Mucosa of stomach (tissue), 1 donor: ENCODE results near the gene CNTD1.
"Not testable (repeated sequence)": the region's sequence is repeated elsewhere in the genome, so short reads cannot be mapped to it uniquely, and the experiment has no call there.

Experiments used
- H3K27me3 ChIP-seq: one replicate; pipeline ENCODE4 v1.7.0; 2013; ENCODE audit warnings: mild to moderate bottlenecking, low read length; ENCODE audit not compliant: control insufficient read depth, insufficient read depth
- H3K36me3 ChIP-seq: one replicate; pipeline ENCODE4 v1.7.0; 2013; ENCODE audit warnings: low read length; ENCODE audit not compliant: control insufficient read depth, insufficient read depth
- H3K4me1 ChIP-seq: one replicate; pipeline ENCODE4 v1.7.0; 2013; ENCODE audit warnings: mild to moderate bottlenecking, low read length; ENCODE audit not compliant: control insufficient read depth, insufficient read depth
- H3K4me3 ChIP-seq: one replicate; pipeline ENCODE4 v1.7.0; 2013; ENCODE audit warnings: low read length
- H3K9ac ChIP-seq: one replicate; pipeline ENCODE4 v1.7.0; 2013; ENCODE audit warnings: mild to moderate bottlenecking, low read length, moderate library complexity
- H3K9me3 ChIP-seq: one replicate; pipeline ENCODE4 v1.7.0; 2013; ENCODE audit warnings: mild to moderate bottlenecking, low read length, moderate library complexity; ENCODE audit not compliant: control insufficient read depth
- donor health status: Pancreatic carcinoma.

CNTD1 gene

DNA sequence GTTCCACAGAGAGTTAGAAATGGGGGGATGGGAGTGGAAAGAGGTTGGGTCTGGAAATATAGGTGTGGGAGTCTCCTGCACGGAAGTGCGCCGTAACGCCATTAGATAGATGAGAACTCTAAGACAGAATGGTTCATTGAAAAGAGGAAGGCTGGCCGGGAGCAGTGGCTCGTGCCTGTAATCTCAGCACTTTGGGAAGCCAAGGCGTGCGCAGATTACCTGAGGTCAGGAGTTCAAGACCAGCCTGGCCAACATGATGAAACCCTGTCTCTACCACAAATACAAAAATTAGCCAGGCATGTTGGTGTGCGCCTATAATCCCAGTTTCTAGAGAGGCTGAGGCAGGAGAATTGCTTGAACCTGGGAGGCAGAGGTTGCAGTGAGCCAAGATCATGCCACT, 30.7 kb upstream of the CNTD1 start:
- not testable (repeated sequence) for H3K27me3 ChIP-seq, H3K4me3 ChIP-seq, H3K36me3 ChIP-seq, H3K9ac ChIP-seq, H3K9me3 ChIP-seq
- H3K4me1 ChIP-seq, result peaks cover 16% of the 10 kb centered on the region

DNA sequence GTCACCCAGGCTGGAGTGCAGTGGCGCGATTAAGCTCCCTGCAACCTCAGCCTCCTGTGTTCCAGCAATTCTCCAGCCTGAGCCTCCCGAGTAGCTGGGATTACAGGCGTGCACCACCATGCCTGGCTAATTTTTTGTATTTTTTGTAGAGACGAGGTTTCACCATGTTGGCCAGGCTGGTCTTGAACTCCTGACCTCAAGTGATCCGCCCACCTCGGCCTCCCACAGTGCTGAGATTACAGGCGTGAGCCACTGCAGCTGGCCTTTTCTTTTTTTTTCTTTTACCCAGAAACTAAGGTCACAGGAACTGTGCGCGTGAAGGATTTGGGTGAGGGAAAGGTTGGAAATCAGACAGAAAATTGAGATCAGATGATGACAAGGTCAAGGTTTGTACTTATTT, 28.7 kb upstream of the CNTD1 start:
- H3K27me3 ChIP-seq, H3K4me3 ChIP-seq, H3K9ac ChIP-seq, H3K36me3 ChIP-seq, H3K9me3 ChIP-seq: not testable (repeated sequence)
- peaks cover 19% of the 10 kb centered on the region for H3K4me1 ChIP-seq

DNA sequence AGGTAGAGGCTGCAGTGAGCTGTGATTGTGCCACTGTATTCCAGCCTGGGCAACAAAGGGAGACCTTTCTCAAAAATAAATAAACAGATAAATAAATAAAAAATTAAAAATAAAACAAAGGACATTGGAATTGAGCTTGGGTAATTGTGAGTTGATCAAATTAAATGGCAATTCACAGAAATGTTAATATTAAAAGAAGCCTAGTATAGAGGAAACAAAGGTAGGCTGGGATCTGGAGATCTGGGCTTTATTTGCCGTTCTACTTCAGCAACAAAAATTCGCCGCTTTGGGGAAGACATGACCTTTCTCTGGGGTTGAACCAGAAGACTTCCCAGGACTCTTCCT, 25.7 kb upstream of the CNTD1 start:
- Histone ChIP-seq H3K9ac (peak overlapping the region; percentile 93), H3K4me3 (peak overlapping the region; percentile 86), H3K36me3 (peaks cover 8% of the 10 kb centered on the region), H3K9me3 (no peaks in the 10 kb centered on the region), H3K27me3 (no peaks in the 10 kb centered on the region), H3K4me1 (peaks cover 19% of the 10 kb centered on the region)

DNA sequence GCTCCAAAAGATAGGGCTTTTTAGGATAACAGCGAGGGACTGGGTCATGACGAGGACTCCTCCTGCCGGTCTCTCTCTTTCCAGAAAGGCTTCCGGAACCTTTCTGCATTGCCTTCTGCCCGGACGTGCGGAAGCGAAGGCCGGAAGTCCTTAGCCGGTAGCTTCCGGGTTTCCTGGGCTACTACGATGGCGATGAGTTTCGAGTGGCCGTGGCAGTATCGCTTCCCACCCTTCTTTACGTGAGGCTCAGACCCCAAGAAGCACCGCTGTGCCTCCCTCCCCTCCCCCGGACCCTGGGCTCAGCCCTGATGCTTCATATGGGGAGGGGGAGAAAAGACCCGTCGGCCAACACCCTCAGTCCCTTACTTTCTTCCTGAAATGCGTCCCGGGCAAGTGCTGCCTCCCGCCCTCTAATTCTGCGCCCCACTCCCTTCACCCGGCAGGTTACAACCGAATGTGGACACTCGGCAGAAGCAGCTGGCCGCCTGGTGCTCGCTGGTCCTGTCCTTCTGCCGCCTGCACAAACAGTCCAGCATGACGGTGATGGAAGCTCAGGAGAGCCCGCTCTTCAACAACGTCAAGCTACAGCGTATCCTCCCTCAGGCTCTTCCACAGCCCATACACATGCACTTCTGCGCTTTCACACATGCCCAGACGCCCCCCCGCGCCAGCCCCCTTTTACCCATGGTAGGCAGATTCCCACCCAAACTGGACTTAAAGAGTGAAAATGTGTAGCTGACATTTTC, 25.2 kb upstream of the CNTD1 start, which contains the start of gene VPS25:
TSS of gene VPS25 (plus strand) at position 160 of the 746 bp plus-strand sequence. CDS start at position 187, 27 bp downstream.
- H3K36me3 ChIP-seq, result peaks cover 8% of the 10 kb centered on the region
- peaks cover 19% of the 10 kb centered on the region for H3K4me1 ChIP-seq
- no peaks in the 10 kb centered on the region for H3K9me3 ChIP-seq
- H3K27me3 ChIP-seq, result no peaks in the 10 kb centered on the region
- H3K4me3 ChIP-seq, result peak within 1 kb of the TSS; percentile 86
- peak within 1 kb of the TSS; percentile 93 for H3K9ac ChIP-seq

DNA sequence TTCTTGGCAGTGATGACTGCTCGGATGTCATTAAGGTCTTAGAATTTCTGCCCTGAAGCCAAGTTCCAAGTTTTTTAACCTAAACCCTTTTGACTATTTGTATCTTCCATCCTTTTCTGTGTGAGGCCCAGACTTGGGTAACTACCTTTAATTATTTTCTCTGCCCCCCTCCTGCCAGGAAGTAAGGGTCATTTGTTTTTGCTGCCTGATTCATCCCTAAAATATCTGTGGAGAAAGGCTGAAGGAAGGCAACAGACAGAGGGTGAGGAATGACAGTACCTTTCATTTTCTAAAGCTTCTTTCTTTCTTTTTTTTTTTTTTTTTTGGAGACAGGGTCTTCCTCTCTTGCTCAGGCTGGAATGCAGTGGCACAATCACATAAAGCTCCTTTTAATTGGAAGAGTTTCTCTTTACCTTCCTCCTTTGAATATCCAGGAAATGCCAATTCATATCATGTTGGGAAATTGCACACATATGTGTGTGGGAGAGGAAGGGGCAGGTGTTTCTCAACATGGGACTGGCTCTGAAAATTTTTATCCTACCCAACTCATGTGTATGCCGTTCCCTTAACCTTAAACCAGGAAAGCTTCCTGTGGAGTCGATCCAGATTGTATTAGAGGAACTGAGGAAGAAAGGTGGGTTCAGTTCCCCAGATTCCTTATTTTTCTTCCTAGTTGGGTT, 24.5 kb upstream of the CNTD1 start:
- Histone ChIP-seq H3K9me3 (no peaks in the 10 kb centered on the region), H3K27me3 (no peaks in the 10 kb centered on the region), H3K4me3 (peak overlapping the region; percentile 86), H3K36me3 (peaks cover 8% of the 10 kb centered on the region), H3K4me1 (peaks cover 19% of the 10 kb centered on the region), H3K9ac (peak overlapping the region; percentile 93)

DNA sequence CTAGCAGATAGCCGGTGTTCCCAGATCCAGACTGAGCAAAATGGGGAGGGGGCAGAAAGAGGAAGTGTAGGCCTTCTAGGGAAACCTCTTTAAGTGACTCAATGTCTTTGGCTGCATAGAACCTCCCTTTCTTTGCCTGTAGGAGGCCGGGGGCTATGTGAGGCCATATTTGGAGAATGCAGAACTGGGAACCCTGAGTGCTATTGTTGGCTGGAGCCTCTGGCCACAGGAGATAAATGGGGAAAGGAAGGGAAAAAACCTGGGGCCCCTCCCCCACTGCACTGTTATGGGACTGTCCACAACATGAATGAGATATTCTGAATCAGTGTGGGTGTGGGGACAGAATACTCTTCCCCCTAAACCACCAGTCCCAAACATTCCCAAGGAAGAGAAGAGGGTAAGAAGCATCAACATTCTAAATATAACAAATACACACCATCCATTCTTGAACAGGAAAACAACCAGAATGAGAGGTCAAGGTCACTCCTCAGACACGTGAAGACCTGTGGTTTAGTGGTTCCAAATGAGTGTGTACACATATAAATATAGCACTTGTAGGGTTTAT, 23.0 kb upstream of the CNTD1 start:
- peaks cover 8% of the 10 kb centered on the region for H3K36me3 ChIP-seq

DNA sequence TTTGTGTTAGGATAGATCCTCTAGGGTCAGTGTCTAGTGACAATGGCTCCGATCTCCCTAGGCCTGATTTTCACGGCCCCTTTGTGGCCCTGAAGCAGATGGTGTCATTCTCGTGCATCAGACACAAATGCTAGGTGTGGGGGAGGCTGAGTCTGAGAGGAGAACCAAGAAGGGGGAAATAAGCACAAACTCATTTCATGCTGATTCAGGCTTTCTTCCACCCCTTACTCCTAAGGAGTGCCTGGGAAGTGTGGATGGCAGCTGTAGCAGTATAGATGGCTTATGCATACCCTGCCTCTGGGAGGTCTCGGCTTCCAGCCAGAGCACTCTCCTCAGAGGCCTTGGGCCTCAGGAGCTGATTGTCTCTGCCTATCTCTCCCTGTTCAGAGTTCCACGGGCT, 20.1 kb upstream of the CNTD1 start:
- H3K4me1 ChIP-seq, result peaks cover 31% of the 10 kb centered on the region
- H3K4me3 ChIP-seq, result no peak overlapping the region
- no peaks in the 10 kb centered on the region for H3K9me3 ChIP-seq
- peaks cover 8% of the 10 kb centered on the region for H3K36me3 ChIP-seq
- peaks cover 34% of the 10 kb centered on the region for H3K27me3 ChIP-seq
- H3K9ac ChIP-seq, result no peak overlapping the region

More for the DNA sequence above, 23.0 kb upstream of the CNTD1 start:
- Histone ChIP-seq H3K4me1 (peaks cover 31% of the 10 kb centered on the region), H3K9me3 (no peaks in the 10 kb centered on the region), H3K4me3 (no peak overlapping the region), H3K27me3 (peaks cover 5% of the 10 kb centered on the region), H3K9ac (no peak overlapping the region)

DNA sequence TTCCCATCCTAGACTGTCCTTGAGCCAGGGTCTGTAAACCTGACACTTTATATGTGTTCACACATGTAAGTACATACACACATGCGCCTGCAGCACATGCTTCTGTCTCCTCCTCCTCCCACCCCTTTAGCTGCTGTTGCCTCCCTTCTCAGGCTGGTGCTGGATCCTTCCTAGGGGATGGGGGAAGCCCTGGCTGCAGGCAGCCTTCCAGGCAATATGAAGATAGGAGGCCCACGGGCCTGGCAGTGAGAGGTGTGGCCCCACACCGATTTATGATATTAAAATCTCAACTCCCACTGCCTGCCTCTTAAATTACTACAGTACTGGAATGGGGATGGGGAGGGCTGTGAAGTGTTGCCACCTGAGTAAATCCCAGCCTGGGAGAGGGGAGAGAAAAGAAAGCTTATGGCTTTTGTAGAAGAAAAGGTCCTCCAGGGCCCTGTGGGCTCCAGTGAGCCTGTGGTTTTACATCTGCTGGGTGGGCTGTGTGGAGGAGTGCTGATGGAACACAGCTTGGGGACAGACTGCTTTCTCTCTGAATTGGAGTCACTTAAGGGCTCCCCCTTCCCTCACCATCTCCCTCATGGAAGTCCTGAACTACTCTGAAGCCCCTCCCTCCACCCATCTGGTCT, 19.2 kb upstream of the CNTD1 start:
- Histone ChIP-seq H3K4me3 (no peak overlapping the region), H3K27me3 (peaks cover 42% of the 10 kb centered on the region), H3K4me1 (peaks cover 24% of the 10 kb centered on the region), H3K9me3 (no peaks in the 10 kb centered on the region), H3K36me3 (peaks cover 8% of the 10 kb centered on the region), H3K9ac (peak overlapping the region; percentile 43)

DNA sequence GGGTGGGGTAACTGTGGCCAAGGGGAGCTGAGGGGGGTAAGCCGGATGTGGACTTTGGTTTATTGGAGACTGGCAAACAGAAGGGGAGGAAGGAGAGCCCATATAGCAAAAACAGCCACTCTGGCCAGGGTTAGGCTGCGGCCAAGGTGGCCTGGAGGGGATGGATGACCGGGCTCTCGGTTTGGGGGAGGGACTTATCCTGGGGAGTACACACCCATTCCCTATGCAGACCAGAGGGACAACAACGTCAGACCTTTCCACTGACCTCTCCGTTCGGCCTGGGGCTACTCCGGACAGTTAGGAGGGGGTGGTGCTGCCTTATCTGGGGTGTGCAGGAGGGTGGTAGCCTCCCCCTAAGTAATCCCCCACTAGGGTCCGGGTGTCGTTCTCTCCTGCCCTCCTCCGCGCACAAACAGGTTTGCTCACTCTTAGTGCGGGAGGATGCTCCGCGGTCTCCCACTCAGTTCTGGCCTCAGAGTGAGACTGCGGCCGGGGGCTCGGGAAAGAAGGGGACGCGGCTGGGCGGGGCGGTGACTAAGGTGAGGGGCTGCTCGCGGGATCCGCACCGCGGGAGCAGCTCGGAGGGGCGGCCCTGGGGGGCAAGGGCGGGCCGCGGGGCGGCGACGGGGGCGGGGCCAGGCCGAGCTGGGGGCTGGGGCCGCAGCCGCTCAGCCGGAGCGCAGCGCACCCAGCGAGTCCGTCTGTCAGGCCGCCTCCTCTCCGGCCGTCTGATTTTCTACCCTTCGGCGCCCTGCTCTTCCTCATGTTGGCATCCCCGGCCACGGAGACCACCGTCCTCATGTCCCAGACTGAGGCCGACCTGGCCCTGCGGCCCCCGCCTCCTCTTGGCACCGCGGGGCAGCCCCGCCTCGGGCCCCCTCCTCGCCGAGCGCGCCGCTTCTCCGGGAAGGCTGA, 18.5 kb upstream of the CNTD1 start, which contains the start of gene WNK4:
TSS of gene WNK4 (plus strand) at position 675 of the 915 bp plus-strand sequence. CDS start at position 764, 89 bp downstream.
- H3K9ac ChIP-seq, result peak within 1 kb of the TSS; percentile 43
- no peaks in the 10 kb centered on the region for H3K9me3 ChIP-seq
- H3K4me3 ChIP-seq, result no peak within 1 kb of the TSS
- H3K4me1 ChIP-seq, result peaks cover 23% of the 10 kb centered on the region
- peaks cover 50% of the 10 kb centered on the region for H3K27me3 ChIP-seq
- peaks cover 8% of the 10 kb centered on the region for H3K36me3 ChIP-seq

DNA sequence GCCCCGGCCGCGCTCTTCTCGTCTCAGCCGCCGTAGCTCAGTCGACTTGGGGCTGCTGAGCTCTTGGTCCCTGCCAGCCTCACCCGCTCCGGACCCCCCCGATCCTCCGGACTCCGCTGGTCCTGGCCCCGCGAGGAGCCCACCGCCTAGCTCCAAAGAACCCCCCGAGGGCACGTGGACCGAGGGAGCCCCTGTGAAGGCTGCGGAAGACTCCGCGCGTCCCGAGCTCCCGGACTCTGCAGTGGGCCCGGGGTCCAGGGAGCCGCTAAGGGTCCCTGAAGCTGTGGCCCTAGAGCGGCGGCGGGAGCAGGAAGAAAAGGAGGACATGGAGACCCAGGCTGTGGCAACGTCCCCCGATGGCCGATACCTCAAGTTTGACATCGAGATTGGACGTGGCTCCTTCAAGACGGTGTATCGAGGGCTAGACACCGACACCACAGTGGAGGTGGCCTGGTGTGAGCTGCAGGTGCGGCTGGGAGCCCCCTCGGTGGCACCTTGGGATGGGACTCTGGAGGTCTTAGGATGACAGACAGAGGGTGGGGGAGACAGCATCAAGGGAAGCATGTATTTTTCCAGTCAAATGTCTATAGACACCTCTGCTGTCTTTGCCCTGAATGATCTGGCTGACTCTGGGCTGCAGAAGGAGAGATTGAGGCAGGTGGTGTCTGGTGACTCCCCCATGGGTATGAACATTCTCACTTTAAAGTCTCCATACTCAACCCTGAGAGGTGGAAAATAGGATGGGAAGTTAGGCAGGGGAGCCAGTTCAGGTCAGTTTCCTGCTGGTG, 17.6 kb upstream of the CNTD1 start:
- H3K4me3 ChIP-seq, result no peak overlapping the region
- no peaks in the 10 kb centered on the region for H3K36me3 ChIP-seq
- H3K27me3 ChIP-seq, result peaks cover 59% of the 10 kb centered on the region

More for the DNA sequence above, 17.6 kb upstream of the CNTD1 start:
- H3K9ac ChIP-seq, result peak overlapping the region; percentile 38
- peaks cover 23% of the 10 kb centered on the region for H3K4me1 ChIP-seq
- H3K9me3 ChIP-seq, result no peaks in the 10 kb centered on the region
